HG02623 (cell line): ENCODE results near the gene IFNA21.
A peak's percentile ranks its signal among the peaks of the same experiment; 100 is the strongest.
"Not testable (repeated sequence)": the region's sequence is repeated elsewhere in the genome, so short reads cannot be mapped to it uniquely, and the experiment has no call there.

Source experiments
- ATAC-seq: cut with Tn5 transposase; IDR thresholded peaks from one replicate; pipeline ENCODE4 v1.9.1; 2021; ENCODE audit warnings: moderate library complexity; ENCODE audit not compliant: unreplicated experiment

The IFNA21 gene

DNA sequence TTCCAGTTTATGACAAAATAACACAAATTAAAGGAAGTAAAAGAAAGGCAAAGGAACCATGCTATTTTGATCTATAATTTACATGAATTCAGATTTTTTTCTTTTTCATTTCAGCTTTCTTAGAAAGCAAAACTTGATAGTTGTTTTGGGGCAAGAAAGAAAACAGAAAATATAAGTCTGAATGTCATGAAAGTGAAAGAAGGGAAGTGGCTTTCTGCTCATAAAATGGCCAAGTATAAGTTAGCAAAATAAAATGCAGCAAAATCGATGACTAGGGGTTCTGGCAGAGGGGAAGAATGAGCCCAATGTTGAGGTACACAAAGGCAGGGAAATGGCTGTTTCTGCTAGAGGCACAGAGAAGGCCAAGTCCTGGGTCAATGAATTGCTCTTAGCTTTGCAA, 21.9 kb downstream of the IFNA21 start:
- ATAC-seq, result peak; percentile 71

DNA sequence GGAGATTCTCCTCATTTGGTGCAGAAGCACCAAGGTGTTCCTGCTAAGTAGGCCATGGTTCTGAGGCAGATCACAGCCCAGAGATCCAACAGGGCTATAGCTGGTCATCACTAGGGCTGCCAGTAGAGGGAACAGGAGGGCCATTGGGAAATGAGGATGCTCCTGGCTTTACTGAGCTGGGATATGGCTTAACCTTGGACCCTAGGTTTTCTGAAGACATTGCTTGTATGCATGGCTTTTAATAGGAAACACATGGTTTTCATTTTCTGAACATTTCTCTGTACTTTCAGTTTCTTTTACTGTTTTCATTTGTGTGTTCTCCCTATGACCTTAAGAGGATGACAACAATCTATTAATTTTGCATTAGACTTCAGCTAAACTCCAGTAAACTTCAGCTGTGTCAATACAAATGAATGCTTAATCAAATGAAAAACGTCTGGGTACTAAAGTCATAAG, 25.0 kb downstream of the IFNA21 start, which contains the start of gene IFNW1:
Gene IFNW1 (minus strand): TSS at position 406 of the 456 bp plus-strand sequence. CDS start 262 bp downstream, at position 144.
- ATAC-seq, result no peak

DNA sequence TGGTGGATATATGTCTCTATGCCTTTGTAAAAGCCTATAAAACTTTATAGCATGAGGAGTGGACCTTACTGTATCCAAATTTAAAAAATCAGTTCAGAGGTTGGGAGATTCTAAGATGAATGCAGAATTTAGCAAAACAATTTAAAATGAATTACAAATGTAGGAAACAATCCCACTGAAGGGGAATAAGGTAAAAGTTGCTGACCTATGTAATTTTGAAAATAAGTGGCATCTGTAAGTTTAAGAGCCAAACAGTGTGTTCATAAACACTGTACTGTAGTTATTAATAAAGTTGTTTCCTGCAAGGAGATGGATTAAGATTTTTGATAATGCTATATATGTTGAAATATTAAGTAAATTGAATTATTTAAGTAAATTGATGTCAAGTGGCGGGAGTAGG, 29.4 kb downstream of the IFNA21 start:
- no peak for ATAC-seq

DNA sequence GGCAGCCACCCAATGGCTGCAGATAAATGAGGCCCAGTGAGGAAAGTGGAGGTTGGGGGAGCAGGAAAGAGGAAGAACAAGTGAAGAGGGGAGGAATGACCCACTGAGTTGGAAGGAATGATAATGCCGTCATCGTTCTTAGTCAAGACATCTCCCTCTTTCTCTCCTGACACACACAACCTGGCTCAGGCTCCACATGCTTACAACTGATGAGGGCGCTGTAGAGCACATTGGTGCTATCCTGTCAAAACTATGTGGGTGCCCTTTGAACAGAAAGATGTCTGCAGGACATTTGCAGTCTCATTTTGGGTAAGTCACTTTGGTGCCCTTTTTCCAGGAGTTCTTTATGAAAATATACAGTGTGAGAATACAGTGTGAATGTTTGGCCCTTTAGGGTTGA, 30.7 kb downstream of the IFNA21 start:
- no peak for ATAC-seq

DNA sequence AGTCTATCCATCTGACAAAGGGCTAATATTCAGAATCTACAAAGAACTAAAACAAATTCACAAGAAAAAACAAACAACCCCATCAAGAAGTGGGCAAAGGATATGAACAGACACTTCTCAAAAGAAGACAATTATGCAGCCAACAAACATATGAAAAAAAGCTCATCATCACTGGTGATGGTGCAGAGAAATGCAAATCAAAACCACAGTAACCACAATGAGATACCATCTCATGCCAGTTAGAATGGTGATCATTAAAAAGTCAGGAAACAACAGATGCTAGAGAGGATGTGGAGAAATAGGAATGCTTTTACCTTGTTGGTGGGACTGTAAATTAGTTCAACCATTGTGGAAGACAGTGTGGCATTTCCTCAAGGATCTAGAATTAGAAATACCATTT, 38.3 kb downstream of the IFNA21 start:
- not testable (repeated sequence) for ATAC-seq

DNA sequence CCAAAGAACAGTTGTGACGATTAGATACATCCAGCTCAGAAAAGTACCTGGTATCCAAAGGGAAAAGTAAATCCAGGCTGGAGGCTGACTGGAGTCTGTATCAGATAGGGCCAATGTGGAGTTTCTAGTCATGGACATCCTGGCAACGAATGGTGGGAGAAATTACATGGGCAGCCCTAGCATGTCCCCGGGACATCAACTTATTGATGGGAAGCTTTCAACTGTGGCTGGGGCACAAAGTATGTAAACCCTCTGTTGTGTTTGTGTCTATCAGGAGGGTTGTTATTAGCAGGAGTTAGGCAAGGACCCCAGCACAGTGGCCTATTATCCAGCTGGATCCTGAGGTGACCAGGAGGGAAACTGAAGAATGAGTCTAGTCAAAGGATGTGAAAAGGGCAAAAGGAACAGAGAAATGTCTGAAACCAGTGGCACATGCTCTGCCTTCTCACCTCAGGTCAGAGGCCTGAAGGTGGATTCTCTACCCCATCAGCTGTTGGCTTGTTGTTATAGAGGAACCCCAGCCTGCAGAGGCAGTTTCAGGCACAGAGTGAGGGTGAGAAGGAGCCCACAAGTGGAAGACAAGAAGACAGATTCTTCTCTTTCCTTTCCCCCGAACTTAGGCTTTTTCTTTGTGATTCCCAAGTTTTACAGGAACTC, 44.7 kb downstream of the IFNA21 start:
- ATAC-seq, result peak; percentile 60

DNA sequence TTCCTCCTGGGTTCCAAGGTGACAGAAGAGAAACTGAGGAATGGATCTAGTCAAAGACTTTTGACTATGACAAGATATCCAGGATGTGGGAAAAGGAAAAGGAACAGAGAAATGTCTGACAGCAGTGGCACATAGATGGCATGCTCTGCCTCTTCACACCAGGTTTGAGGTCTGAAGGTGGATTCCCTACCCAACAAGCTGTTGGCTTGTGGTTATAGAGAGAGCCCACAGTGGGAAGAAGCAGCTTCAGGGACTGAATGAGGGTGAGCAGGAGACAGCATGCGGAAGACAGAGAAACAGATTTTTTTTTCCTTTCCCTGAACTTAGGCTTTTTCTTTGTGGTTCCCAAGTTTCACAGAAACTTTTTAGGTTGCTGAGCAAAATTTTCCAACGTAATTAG, 45.4 kb downstream of the IFNA21 start:
- ATAC-seq, result peak; percentile 57

DNA sequence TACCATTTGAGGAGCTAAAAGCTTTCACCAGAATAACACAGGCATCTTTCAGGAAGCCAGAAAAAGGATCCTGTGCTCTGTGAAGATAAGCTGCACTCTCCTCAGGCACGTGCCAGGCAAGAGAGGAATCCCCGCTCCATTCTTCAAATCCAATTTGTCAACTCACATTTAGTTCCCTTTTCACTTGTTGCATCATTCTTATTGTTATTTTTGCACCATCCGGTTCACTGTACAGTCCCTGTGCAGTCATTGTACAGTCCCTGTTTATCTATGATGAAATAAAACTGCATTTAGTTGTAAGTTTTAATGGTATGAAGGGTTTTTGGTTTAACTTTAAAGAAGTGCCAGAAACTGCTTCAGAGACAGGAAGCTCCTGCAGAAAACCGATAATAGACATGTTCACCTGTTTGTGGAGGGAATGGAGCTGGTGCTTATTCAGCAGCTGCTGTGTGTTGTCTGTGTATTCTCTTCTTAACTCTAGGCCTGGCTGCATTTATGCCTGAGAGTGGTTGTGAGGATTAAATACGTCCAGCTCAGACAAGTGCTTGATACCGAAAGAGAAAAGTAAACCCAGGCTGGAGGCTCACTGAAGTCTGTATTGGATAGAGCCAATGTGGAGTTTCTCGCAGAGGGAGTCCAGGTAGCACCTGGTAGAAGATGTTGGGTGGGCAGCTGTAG, 47.2 kb downstream of the IFNA21 start:
- no peak for ATAC-seq
